Vagina (tissue), 2 donors: ENCODE measurements around the gene FGFR2.

ENCODE experiments used
- CTCF ChIP-seq, 3 experiments: fragments of 450-650 bp in 2 of 3; fragments of 200-600 bp in 1 of 3; sonication (generic) in 1 of 3; IDR thresholded peaks; one replicate each; pipeline ENCODE4 v1.5.1; 2017 to 2019; ENCODE audit warnings: antibody characterized with exemption in 3 of 3, mild to moderate bottlenecking in 2 of 3, moderate library complexity in 2 of 3
- POLR2A ChIP-seq, 2 donors: fragments of 450-650 bp; IDR thresholded peaks; one replicate each; pipeline ENCODE4 v1.6.1; 2017; ENCODE audit warnings: antibody characterized with exemption in 2 of 2, mild to moderate bottlenecking in 2 of 2, moderate library complexity in 2 of 2
- POLR2AphosphoS5 ChIP-seq, 2 donors: sonication (generic); formaldehyde crosslinking; IDR thresholded peaks; one replicate each; pipeline ENCODE4 v1.9.0; 2017; ENCODE audit warnings: antibody characterized with exemption in 2 of 2, mild to moderate bottlenecking in 2 of 2, low read depth in 1 of 2; ENCODE audit not compliant: insufficient read depth in 1 of 2

- TF ChIP-seq CTCF (IDR thresholded peaks at IDR 0.05), result no peak
- no peak for TF ChIP-seq POLR2A (IDR thresholded peaks at IDR 0.05)
- TF ChIP-seq POLR2AphosphoS5 (IDR thresholded peaks at IDR 0.05; ENCODE audit: insufficient read depth in 1 of 2, low read depth in 1 of 2), result no peak
These were observed 22.1 kb downstream of the FGFR2 start for GRCh38 chr10:121576139-121576538.
